NCI-H2196 (cell line): Measurements from ENCODE around the gene METTL26.

Source experiments
- DNase-seq: peaks from one replicate; lab custom pipeline; 2025; ENCODE audit not compliant: unreplicated experiment; lab: John Stamatoyannopoulos, UW

Gene METTL26

GRCh38 chr16:638836-639235, 2.7 kb upstream of the METTL26 start:
- DNase-seq, result no peak

- DNase-seq, result no peak
Observed at GRCh38 chr16:638034-638543, 2.0 kb upstream of the METTL26 start.

DNA sequence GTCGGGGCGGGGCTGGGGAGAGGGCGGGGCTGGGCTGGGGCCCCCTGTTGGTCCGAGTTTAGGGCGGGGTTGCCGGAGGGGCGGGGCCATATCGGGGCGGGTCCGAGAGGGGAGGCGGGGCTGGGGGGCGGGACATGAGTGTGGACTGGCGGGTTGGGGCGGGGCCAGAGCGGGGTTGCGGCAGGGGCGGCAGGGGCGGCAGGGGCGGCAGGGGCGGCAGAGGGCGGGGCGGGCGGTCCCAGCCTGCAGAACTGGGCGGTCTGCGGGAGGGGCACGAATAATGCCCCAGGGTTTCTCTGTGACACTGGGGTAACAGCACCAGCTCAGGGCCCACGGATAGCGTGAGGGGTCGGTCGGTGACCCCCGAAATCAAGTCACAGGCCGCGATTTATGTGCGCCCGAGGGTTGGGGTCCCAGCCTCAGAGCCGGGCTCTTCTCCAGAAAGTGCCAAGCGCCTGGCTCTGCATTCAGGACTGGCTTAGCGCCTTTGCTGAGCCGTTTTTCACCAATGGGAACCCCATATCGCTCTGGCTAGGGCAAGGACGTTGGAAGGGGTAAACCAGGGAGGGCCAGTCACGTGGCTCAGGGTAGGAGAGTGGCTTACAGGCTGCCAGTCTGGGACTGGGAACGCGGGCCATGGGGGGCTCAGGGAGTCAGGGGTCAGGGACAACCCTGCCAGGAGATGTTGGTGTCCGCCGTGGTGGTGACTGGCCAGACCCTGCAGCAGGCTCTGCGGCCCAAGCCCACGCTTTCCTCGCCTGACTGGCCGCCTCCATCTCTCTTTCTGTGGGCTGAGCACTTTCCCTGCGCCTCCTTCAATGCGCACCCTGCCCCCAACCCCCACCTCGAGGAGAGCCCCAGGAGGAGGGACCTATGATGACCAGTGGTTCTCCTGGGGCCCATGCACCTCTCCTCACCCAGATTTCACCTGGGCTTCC, 1.2 kb upstream of the METTL26 start:
- DNase-seq, result peak; percentile 88

DNA sequence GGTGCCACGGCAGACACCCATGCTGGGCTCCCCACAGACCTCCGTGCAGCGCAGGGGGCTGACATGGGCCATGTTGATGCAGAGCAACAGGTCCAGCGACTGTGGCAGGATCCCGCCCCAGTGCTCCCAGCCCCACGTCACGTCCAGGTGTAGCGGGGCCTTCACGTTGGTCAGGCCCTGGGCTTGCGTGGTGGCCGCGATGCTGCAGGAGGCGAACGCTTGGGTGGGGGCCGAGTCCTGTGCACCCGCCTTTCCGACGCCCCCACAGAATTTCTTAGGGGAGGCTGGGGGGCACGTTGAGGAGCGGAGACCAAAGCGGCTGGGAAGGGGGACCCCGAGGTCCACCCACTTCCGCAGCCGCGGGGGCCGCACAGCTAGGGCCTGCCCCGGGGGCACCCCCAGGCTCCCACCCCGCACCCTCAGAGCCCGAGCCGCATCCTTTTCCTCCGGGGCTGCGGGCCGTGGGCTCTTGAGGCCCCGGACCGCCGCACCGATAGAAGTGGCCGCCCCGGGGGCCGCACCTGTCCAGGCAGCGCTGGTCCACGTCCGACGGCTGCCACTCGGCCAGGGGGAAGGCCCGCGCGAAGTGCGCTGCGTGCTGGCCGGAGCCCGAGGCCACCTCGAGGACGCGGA, 416 bp downstream of the METTL26 start:
- no peak for DNase-seq

DNA sequence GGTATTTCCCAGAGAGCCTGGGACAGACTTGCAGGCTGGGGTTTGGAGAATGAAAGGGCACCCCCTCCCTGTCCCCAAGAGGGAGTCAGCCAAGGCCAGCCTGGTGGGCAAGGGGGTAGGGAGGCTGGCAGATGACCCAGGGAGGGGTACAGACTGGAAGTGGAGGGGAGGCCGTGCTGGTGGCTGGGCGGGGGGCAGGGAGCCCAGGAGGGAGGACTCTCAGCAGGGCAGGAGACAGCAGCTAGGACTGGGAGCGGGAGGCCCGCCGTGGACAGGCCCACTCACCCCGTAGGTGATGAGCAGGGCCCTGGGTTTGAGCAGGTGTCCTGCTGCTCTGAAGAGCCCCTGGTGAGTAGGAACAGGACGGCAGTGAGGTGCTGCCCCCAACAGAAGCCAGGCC, 1.1 kb downstream of the METTL26 start:
- no peak for DNase-seq

GRCh38 chr16:634051-634670, 1.9 kb downstream of the METTL26 start:
- no peak for DNase-seq

DNA sequence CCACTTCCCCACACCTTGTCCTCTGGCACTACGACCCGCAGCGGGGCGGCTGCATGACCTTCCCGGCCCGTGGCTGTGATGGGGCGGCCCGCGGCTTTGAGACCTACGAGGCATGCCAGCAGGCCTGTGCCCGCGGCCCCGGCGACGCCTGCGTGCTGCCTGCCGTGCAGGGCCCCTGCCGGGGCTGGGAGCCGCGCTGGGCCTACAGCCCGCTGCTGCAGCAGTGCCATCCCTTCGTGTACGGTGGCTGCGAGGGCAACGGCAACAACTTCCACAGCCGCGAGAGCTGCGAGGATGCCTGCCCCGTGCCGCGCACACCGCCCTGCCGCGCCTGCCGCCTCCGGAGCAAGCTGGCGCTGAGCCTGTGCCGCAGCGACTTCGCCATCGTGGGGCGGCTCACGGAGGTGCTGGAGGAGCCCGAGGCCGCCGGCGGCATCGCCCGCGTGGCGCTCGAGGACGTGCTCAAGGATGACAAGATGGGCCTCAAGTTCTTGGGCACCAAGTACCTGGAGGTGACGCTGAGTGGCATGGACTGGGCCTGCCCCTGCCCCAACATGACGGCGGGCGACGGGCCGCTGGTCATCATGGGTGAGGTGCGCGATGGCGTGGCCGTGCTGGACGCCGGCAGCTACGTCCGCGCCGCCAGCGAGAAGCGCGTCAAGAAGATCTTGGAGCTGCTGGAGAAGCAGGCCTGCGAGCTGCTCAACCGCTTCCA, 2.6 kb downstream of the METTL26 start:
- no peak for DNase-seq

- no peak for DNase-seq
Observed at GRCh38 chr16:632486-633335, 3.4 kb downstream of the METTL26 start.

DNA sequence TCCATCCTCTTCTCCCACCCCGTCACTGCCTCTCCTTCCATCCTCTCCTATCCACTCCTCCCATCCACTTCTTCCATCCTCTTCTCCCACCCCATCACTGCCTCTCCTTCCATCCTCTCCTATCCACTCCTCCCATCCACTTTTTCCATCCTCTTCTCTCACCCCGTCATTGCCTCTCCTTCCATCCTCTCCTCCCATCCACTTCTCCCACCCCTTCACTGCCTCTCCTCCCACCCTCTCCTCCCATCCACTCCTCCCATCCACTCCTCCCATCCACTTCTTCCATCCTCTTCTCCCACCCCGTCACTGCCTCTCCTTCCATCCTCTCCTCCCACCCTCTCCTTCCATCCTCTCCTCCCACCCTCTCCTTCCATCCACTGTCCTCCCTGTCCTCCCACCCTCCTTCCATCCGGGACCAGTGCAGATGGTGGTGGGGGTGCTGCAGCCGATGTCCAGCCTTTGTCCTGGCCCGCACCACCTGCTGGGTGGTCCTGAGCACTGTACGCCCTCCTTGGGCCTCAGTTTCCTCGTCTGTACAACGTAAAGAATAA, 4.2 kb downstream of the METTL26 start:
- no peak for DNase-seq

GRCh38 chr16:630815-631405, 5.2 kb downstream of the METTL26 start, which contains the start of gene WFIKKN1:
TSS of gene WFIKKN1 (plus strand) at chr16:630985. CDS start at chr16:631254, 269 bp downstream.
- DNase-seq, result no peak

DNA sequence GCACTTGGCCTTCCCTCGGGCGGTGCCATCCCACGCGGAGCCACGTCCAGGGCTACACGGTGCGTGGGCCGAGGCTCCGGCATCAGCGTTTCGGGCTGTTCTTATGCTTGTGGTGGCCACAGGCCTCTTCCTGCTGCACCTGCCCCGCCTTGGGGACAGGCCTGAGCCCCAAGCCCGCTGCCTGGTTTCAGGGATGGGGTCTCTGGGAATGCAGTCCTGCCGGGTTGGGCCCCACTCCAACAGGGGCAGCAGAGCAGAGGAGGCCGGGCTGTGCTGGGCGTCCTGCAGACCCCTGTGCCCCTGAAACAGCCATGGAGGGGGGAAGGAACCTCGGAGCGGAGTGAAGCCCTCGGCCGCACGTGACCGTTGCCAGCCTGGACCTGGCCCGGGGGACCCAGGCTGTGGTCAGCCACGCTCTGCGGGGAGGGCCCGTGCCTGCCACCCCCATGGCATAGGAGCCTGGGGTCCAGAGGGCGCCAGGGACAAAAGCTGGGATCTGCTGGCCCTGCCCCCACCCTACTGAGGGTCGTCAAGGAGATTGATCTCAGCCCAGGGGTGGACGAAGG, 5.8 kb downstream of the METTL26 start:
- no peak for DNase-seq

GRCh38 chr16:629833-630248, 6.3 kb downstream of the METTL26 start:
- no peak for DNase-seq

- DNase-seq, result no peak
Observed at GRCh38 chr16:629185-629832, 6.8 kb downstream of the METTL26 start.

DNA sequence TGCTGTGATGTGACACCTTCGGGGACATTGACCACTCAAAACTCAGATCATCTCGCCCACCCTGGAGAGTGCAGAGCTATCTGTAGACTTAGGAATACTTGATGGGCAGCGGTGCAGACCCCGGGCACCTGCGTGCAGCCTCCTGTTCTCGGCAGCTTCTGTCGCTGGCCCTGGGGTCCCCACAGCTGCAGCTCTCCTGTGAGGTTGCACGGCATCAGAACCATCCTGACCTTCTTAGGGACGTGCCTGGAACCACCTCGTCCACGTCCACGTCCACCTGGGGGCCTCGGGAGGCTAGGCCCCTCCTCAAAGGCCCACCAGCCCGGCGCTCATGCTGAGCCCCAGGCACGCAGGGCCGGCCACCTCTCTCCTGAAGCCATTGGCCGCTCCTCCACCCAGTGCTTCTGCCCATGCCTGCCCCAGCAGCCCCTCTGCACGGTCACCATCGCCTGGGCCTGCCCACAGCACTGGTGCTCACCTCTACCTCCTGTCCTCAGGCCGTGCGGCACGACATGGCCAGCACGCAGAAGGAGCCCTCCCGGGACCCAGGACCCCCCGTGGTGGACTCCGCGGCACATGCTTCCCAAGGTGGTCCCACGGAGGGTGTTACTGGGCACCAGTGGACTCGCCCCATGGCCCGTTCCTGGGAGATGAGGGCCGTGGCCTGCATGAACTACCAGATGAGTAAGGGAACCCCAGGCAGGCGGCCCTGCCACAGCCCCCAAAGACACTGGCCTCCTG, 7.6 kb downstream of the METTL26 start:
- DNase-seq, result no peak

DNA sequence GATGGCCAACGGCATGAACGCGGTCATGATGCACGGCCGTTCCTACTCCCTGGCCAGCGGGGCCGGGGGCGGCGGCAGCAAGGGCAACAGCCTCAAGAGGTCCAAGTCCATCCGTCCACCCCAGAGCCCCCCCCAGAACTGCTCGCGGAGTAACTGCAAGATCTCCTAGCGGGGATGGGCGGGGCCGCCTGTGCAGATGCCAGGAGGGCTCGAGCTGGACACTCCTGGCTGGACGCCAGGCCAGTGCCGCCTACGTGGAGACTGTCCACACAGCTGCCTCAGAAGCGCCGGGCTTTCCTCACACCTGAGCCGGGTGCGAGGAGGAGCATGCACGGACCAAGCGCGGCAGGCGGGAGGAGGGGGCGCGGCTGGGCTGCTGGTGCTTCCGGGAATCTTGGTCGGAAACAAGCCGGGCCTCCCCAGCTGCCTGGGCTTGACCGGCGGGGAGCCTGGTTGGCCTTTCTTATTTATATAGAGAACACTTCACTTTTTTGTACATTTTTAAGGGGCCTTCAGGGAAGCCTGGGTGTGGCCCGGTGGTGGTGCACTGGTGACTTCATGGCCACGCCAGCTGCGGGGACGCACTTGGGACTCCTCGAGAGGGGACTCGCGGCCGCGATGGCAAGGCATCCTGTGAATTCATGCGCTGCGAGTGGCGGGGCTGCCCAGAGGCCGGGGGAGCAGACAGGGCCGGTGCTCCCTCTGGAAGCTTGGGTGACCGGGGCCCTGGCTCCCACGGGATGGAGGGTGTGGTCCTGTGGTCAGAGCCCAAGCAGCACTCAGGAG, 8.5 kb downstream of the METTL26 start:
- DNase-seq, result peak; percentile 96

DNA sequence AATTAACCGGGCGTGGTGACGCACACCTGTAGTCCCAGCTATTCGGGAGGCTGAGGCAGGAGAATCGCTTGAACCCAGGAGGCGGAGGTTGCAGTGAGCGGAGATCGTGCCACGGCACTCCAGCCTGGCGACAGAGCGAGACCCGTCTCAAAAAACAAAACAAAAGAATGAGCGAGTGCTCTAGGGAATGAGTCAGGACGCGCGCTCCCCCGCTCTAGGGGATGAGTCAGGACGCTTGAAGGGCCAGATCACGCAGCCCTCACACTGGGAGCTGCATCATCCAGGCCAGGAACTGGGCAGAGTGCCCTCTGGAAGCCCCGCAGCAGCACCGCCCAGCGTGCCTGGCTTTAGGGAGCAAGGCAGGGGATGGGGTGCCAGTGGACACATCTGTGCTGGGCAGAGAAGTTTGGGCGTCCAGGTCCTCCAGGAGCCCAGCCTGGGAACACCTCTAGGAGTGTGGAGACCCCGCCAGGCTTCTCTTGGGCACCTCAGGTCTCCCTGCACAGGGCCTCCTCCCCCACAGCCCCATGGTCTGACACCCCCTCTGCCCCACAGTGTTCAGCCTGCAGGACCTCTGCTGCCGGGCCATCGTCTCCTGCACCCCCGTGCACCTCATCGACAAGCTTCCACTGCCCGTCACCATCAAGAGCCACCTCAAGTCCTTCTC, 9.2 kb downstream of the METTL26 start:
- DNase-seq, result peak; percentile 77
